Kasumi-1 (cell line): ENCODE measurements around the gene PIGQ.

Experiments
- DNase-seq, 2 experiments: peaks; one replicate each; lab custom pipeline; 2025; lab: John Stamatoyannopoulos, UW

The PIGQ gene

GRCh38 chr16:569445-570254 is at the start of gene PIGQ:
PIGQ (plus strand) TSS chr16:569968; CDS start chr16:574075, 4,107 bp downstream.
- DNase-seq = peak in 1 of 2 experiments; percentile 17

GRCh38 chr16:520847-521246 is 48.9 kb upstream of the PIGQ start:
- no peak for DNase-seq

GRCh38 chr16:521381-522210 is 48.2 kb upstream of the PIGQ start:
- DNase-seq = no peak

DNA sequence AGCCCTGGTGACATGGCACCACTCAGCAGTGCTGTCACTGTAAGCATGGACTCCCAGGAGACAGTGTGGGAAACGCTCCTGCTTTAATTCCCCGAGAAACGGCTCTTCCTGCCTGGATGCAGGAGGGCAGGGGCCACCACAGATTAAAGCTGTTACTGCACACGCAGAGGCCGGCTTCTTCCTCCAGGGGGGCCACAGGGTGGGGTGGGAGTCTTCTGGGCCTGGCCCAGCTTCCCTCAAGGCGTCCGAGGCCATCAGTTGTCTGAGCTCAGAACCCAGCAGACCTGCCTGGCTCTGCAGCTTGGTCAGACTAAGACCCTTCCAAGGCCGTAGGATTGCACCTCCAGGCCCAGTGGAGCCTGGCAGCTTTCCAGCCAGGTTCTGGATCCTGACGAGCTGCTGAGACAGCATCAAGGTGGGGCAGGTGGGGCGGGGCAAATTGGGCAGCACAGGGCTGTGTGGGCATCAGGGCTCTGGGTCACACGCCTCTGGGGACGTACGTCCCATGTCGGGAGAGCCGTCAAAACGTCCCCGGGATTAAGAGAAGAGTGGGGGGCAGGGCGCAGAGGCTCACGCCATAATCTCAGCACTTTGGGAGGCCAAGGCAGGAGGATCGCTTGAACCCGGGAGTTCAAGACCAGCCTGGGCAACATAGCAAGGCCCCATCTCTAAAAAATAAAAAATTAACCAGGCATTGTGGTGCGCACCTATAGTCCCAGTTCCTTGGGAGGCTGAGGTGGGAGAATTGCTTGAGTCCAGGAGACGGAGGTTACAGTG is 47.3 kb upstream of the PIGQ start:
- no peak for DNase-seq

DNA sequence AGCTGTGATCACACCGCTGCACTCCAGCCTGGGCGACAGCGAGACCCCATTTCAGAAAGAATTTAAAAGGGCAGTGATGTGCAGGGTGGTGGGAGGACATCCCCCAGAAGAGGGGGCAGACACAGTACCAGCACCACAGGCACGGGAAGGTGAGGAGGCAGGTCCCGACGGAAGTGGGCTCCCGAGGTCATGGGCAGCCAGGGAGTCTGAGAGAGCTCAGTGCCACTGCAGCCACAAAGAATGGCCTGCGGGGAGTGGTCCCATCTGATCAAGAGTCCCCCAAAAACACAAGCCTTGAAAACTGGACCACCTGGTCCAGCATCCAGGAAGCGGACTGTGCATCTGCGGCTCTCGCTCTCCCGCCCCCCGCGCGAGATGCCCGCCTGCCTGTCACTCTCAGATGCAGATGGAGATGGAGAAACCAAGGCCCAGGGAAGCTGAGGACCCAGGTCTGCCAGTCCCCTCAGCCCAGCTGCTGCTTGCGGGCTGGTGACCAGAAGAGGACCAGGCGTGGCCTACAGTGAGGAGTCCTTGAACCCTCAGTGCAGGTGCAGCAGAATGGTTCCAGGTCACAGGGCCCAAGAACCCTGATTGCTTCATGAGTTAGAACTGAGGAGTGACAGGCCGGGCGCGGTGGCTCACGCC is 46.5 kb upstream of the PIGQ start:
- DNase-seq = no peak

DNA sequence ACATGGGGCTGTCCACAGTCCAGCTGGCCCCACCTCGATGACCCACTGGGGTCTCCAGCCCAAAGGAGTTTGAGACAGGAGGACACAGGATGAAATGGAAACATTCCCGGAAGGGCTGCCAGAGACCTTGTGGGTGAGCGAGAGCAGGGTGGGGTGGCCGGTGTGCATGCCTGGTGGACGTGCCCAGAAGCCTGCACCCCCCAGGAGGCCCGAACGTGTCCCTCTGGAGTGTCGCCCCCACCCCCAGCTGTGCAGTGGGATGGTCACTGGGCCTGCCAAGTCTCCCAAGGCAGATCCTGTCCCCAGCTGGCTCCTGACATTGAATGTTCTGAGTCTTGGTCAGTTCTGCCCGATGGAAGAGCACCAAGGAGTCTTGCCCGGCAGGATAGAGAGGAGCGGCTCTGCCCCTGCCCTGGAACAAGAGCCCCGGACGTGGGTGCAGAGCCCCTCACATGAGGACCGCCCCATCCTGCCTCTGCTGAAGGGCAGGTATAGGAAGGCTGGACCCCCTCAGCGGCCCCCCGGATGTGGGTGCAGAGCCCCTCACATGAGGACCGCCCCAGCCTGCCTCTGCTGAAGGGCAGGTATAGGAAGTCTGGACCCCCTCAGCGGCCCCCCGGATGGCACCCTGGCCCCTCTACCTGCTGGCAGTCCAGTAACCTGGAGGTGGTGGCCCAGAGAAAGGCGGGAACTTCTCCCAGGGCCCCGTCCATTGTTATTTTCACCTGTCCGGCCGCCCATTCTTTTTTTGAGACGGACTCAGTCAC is 45.3 kb upstream of the PIGQ start:
- no peak for DNase-seq

DNA sequence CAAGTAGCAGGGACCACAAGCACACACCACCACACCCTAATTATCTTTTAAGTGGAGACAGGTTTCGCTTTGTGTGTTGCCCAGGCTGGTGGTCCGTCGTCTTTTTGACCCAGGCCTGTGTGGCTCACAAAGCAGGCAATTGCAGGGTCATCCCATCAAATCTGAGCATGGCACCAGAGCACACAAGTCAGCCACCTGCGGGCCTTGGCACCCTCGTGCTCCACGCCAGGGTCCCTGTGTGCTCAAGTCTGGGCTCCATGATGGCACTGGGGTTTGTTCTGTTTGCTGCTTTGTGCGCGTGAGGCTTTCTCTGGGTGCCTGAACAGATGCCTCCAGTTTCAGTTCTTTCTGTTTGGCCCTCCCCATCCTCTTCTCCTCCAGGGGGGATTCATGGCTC is 44.6 kb upstream of the PIGQ start:
- no peak for DNase-seq

DNA sequence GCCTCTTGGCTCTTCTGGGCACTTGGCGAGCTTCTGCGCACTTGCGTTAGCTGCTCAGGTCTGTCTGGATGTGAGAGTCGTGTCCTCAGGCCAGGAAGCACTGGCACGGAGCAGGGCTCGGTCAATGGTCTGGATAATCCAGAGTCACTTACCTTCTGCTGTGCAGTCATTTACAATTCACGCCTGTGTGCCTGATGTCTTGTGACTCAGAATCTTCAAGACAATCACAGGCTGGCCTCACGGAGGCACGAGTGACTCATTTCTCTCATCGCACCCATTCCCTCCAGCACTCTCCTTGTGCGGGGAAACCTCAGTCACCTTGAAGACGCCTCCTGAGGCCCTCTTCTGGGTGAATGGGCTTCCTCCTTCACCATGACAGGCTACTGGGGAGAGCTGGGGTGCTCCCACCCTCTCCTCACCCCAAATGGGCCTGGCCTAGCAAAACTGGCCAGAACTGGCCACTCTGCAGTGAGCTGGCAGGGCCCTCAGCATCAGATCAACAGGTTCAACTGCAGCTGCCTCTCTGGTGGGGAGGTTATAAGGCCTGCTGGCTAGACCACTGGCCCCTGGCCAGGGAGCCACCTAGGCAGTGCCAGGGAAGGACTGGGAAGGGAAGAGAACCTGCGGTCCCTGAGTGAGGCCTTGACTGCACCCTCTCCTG is 44.1 kb upstream of the PIGQ start:
- no peak for DNase-seq

- DNase-seq = no peak
These were observed 43.4 kb upstream of the PIGQ start for GRCh38 chr16:526181-527014.

DNA sequence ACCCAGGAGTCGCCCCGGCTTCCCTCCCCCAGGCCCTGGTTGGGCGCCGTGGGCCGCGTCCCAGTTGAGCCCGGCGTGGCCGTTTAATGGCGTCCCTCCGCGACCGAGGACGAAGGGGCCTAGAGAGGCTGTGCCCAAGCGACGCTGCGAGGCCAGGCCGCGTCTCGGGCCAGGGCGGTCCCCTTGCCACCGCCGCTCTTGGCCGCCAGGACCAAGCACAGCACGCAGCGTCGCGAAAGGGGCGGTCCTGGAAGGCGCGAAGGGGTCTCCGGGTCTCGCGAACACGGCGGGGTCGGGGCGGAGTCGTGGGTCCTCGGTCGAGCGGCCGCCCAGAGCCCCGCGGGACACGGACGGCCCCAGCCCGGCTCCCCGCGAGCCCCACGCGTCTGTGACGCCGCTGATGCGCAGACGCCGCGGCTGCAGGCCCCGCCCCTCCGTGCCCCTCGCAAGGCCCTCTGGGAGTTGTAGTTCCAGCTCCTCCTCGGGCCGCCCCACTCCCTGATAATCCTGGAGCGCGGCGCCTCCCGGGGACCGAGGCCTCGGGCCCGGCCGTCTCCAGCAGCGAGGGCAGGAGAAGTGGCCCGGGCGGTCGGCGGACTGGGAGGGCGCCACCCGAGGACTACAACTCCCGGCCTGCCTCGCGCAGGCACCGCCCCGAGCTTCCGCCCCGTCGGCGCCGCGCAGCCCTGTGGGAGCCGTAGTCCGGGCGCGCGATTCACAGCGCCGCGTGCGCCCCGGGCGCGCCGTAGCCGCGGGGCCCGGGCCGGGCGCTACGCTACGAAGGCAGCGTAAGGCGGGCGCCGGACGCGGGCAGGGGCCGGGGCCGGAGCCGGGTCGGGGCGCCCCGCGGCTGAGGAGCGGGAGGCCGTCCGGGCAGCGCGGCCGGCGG is 42.5 kb upstream of the PIGQ start, which contains the start of gene CAPN15:
Gene CAPN15 (plus strand): TSS at position 698 of the 889 bp plus-strand sequence. CDS start 19,127 bp downstream, outside the sequence.
- DNase-seq = peak; percentile 31 to 61

DNA sequence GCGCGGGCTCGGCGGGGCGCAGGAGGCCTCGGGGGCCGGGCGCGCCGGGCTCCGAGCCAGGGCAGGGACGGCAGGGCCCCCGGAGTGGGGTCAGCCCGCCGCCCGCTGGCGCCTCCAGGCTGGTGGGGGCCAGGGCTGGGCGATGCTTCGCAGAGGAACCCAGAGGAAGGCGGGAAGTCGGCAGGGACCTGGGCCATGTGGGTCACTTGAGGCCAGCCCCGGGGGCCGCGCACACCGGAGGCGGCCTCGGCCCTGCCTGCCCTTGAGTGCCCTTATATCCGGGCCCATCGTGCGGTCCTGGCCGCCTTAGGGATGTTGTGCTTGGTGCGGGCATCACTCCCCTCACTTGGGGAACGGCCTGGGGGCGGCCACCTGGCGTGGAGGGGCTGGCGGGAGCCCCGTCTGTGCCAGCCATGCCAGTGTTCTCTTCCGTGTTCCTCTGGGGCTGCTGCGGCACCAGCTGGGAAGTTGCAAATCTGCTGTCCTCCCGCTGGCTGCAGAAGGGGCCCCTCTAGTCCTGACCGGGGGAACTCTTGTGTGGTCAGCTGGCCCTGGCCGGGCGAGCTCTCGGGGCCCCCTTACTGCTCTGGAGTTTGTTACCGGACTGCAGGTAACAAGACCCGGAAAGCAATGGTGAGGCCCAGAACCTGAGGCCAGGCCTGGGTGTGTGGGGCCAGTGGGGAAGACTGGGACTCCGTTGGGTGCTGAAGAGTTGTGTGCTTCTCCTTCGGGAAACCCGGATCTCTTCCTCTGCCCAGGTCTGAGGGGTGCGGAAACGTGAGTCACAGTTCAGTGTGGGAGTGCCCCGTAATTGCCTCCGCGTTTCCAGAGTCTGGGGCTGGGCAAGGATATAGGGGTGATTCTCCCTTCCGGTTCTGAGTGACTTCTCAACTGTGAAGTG is 41.4 kb upstream of the PIGQ start:
- DNase-seq = peak; percentile 42 to 56

- DNase-seq = no peak
These were observed 40.7 kb upstream of the PIGQ start for GRCh38 chr16:529012-529575.

DNA sequence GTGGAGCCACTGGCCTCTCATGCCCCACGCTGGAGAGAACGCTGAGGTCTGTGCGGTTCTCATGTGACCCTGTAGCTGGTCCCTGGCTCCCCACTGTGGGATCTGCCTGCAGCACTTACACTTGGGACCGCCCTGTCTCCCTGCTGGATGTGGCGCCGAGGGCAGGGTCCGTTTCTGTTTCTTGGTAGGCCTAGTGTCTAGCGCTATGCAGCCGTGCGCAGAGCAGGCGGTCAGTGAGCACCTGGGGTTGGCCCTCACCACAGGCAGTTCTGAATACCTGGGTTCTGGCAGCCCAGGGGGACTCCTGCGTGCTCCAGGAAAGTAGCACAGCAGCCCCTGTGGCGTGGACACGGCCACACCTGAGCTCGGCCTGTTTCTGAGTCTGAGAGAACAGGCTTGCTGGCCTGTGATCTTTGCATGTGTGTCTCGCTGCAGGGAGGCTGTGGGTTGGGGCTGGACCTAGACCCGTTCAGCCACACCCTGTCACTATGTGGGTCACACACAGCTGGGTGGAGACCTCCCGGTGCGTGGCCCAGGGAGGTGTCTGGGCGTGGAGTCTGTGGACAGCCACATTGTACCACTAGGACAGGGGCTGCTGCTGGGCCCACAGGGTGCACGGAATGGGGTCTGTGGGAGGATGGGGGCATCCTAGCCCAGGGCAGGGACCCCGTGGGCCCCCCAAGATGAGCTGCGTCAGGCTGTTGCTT is 39.5 kb upstream of the PIGQ start:
- no peak for DNase-seq

- no peak for DNase-seq
These were observed 38.2 kb upstream of the PIGQ start for GRCh38 chr16:531494-532125.

GRCh38 chr16:533391-534123 is 36.2 kb upstream of the PIGQ start:
- DNase-seq = no peak
